GM23338 (cell line): Measurements from ENCODE around the gene STK33. TPM values are rescaled to one million over a fixed set of nuclear protein-coding genes. Genes with fewer than 3 reads are reported as not detected.

Source experiments
- ATAC-seq: fragments of 200-7000 bp; cut with Tn5 transposase; 3 replicates; pipeline ENCODE4 v1.9.1; 2020
- DNase-seq: peaks from one replicate; pipeline ENCODE4 v3.0.0-alpha.2; 2015; ENCODE audit warnings: low spot score
- H2AFZ ChIP-seq: fragments of 200-600 bp; sonication (generic); 2 replicates; pipeline ENCODE4 v1.8.0; 2016; ENCODE audit warnings: antibody characterized with exemption, mild to moderate bottlenecking, moderate library complexity
- H3F3A ChIP-seq: fragments of 200-600 bp; sonication (generic); replicated peaks from 2 replicates; pipeline ENCODE4 v1.8.0; 2017; ENCODE audit warnings: antibody characterized with exemption, mixed run types, low read depth
- H3K27ac ChIP-seq: fragments of 200-600 bp; sonication (generic); 2 replicates; pipeline ENCODE4 v1.6.1; 2016; ENCODE audit warnings: low read depth
- H3K27me3 ChIP-seq: fragments of 200-600 bp; sonication (generic); 2 replicates; pipeline ENCODE4 v1.8.0; 2016; ENCODE audit warnings: mild to moderate bottlenecking, mixed run types, moderate library complexity; ENCODE audit not compliant: insufficient read depth
- H3K36me3 ChIP-seq: fragments of 200-600 bp; sonication (generic); 2 replicates; pipeline ENCODE4 v1.8.0; 2016; ENCODE audit warnings: mild to moderate bottlenecking; ENCODE audit not compliant: insufficient read depth
- H3K4me1 ChIP-seq: fragments of 200-600 bp; sonication (generic); 2 replicates; pipeline ENCODE4 v1.8.0; 2016; ENCODE audit warnings: mild to moderate bottlenecking, moderate library complexity; ENCODE audit not compliant: insufficient read depth
- H3K4me2 ChIP-seq: fragments of 200-600 bp; sonication (generic); 2 replicates; pipeline ENCODE4 v1.7.1; 2017; ENCODE audit warnings: mixed run types
- H3K4me3 ChIP-seq: fragments of 200-600 bp; sonication (generic); 2 replicates; pipeline ENCODE4 v1.6.1; 2016; ENCODE audit warnings: mixed run types
- H3K79me2 ChIP-seq: fragments of 200-600 bp; sonication (generic); replicated peaks from 2 replicates; pipeline ENCODE4 v1.8.0; 2017; ENCODE audit warnings: mild to moderate bottlenecking; ENCODE audit not compliant: insufficient read depth
- H3K9me2 ChIP-seq: fragments of 200-600 bp; sonication (generic); 2 replicates; pipeline ENCODE4 v1.8.0; 2017; ENCODE audit not compliant: insufficient read depth
- H4K20me1 ChIP-seq: fragments of 200-600 bp; sonication (generic); replicated peaks from 2 replicates; pipeline ENCODE4 v1.8.0; 2017; ENCODE audit warnings: mild to moderate bottlenecking; ENCODE audit not compliant: insufficient read depth
- H3K27ac Mint-ChIP-seq: 2 replicates; pipeline ENCODE4 v1.8.0; 2020; ENCODE audit warnings: inconsistent platforms, mild to moderate bottlenecking, moderate library complexity, mixed read lengths
- H3K27me3 Mint-ChIP-seq: 3 replicates; pipeline ENCODE4 v1.8.0; 2022; ENCODE audit warnings: low read depth, mild to moderate bottlenecking, moderate library complexity, mixed read lengths, inconsistent platforms; ENCODE audit not compliant: insufficient read depth, poor library complexity
- H3K36me3 Mint-ChIP-seq: 3 replicates; pipeline ENCODE4 v1.8.0; 2021; ENCODE audit warnings: low read depth, mild to moderate bottlenecking, inconsistent platforms, moderate library complexity, mixed read lengths
- H3K4me1 Mint-ChIP-seq: 3 replicates; pipeline ENCODE4 v1.8.0; 2020; ENCODE audit warnings: mild to moderate bottlenecking, inconsistent platforms, mixed read lengths
- H3K4me3 Mint-ChIP-seq: 3 replicates; pipeline ENCODE4 v1.8.0; 2021; ENCODE audit warnings: moderate library complexity, mild to moderate bottlenecking, inconsistent platforms, mixed read lengths
- H3K9me3 Mint-ChIP-seq: 3 replicates; pipeline ENCODE4 v1.8.0; 2020; ENCODE audit warnings: moderate library complexity, mild to moderate bottlenecking, inconsistent platforms, mixed read lengths
- CREB1 ChIP-seq: fragments of 250-450 bp; sonication (Bioruptor Pico); IDR thresholded peaks from 2 replicates; pipeline ENCODE4 v1.5.0; 2020; ENCODE audit warnings: low read depth, mild to moderate bottlenecking, moderate library complexity
- EZH2 ChIP-seq: fragments of 200-600 bp; sonication (generic); IDR thresholded peaks from one replicate; pipeline ENCODE4 v1.8.0; 2017; ENCODE audit warnings: antibody characterized with exemption, mild to moderate bottlenecking, low read depth; ENCODE audit not compliant: unreplicated experiment
- EZH2phosphoT487 ChIP-seq: fragments of 200-600 bp; sonication (generic); IDR thresholded peaks from one replicate; pipeline ENCODE4 v1.8.1; 2018; ENCODE audit warnings: antibody characterized with exemption; ENCODE audit not compliant: unreplicated experiment
- JUNB ChIP-seq: IDR thresholded peaks from one replicate; pipeline ENCODE4 v1.6.1; 2016; ENCODE audit warnings: antibody characterized with exemption; ENCODE audit not compliant: unreplicated experiment
- NANOG ChIP-seq: IDR thresholded peaks from 2 replicates; pipeline ENCODE4 v1.6.1; 2016; ENCODE audit warnings: antibody characterized with exemption, borderline replicate concordance
- POLR2AphosphoS5 ChIP-seq: IDR thresholded peaks from 2 replicates; pipeline ENCODE4 v1.6.1; 2016; ENCODE audit warnings: antibody characterized with exemption, low read depth
- STAT1 ChIP-seq: IDR thresholded peaks from one replicate; pipeline ENCODE4 v1.6.1; 2016; ENCODE audit warnings: antibody characterized with exemption; ENCODE audit not compliant: unreplicated experiment
- ZNF114 ChIP-seq: fragments of 250-450 bp; sonication (Bioruptor Pico); IDR thresholded peaks from 2 replicates; pipeline ENCODE4 v1.5.0; 2020; ENCODE audit warnings: mild to moderate bottlenecking, moderate library complexity
- ZNF331 ChIP-seq: fragments of 250-450 bp; sonication (Bioruptor Pico); IDR thresholded peaks from 2 replicates; pipeline ENCODE4 v1.5.0; 2020; ENCODE audit warnings: low read depth, mild to moderate bottlenecking, moderate library complexity
- polyA plus RNA-seq: library from polyadenylated mRNA; unstranded; fragments of >200 nt; fragmentation: Nextera tagmentation; extraction: Ambion mirVana; gene quantifications from 2 replicates; pipeline ENCODE4 v1.2.1, GENCODE V29; 2016
- total RNA-seq: library from RNA; depleted of rRNA; stranded (reverse); fragments of >200 nt; shearing (Covaris generic); gene quantifications from 2 replicates; pipeline ENCODE4 v1.2.3, GENCODE V29; 2014
- TF ChIP-seq, protein P1 (sequence below): IDR thresholded peaks from one replicate; pipeline ENCODE4 v1.6.1; 2018; ENCODE audit warnings: antibody characterized with exemption; ENCODE audit not compliant: unreplicated experiment
- TF ChIP-seq, protein P2 (sequence below), 2 experiments: fragments of 200-600 bp in 1 of 2; sonication (generic) in 1 of 2; conservative IDR thresholded peaks; 2 replicates each; pipeline versions ENCODE4 v1.5.1 to v1.6.1; 2016 to 2017; ENCODE audit warnings: antibody characterized with exemption in 2 of 2, low read depth in 2 of 2, mild to moderate bottlenecking in 2 of 2, moderate library complexity in 1 of 2
- TF ChIP-seq, protein P3 (sequence below): fragments of 250-450 bp; sonication (Bioruptor Pico); IDR thresholded peaks from 2 replicates; pipeline ENCODE4 v1.5.0; 2020; ENCODE audit warnings: mild to moderate bottlenecking, moderate library complexity
- TF ChIP-seq, protein P4 (sequence below): IDR thresholded peaks from 2 replicates; pipeline ENCODE4 v1.6.1; 2016; ENCODE audit warnings: antibody characterized with exemption

STK33 gene
- total and polyA plus RNA-seq, 2 experiments from 2014 or later: 17.2 to 18.2 TPM

DNA sequence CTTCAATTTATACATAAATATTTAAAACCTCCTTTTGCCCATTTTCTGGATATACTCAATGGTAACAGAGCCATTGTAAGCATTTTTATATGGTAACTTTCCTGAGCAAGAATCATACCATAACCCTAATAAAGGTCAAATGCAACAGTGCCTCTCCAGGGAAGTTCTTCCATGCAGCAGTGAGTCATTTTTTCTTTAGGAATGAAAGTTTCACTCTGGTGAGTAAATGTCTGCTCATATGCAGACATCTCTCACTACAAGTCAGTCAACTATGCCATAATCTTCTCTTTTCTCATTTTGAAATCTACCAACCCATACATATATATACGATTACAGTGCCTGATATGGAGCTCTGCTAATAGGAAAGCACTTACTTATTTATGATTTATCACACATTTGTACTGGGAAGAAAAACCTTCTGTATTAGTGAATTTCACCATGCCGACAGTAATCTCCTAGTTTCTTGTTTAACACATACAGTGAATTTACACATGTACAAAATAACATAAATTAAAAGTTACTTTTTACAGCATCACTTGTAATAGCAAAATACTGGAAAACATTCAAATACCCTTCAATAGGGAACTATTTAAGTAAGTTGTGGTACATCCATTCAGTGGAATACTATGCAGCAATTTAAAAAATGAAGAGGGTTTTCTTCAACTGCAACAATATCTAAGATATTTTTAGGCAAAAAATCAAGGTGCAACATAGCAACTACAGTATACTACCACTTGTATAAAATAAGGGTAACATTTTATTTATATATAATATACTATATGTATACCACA lies 16.0 kb downstream of the STK33 start:
- ATAC-seq (no peak), DNase-seq (no peak)
- Mint-ChIP-seq H3K27ac (no peak overlapping the region), H3K36me3 (peaks cover 12% of the 10 kb centered on the region; the same call in 2 of the 3 replicates), H3K4me3 (no peak overlapping the region), H3K9me3 (peaks cover 17% of the 10 kb centered on the region; the same call in 2 of the 3 replicates), H3K27me3 (no peaks in the 10 kb centered on the region), H3K4me1 (no peaks in the 10 kb centered on the region)
- no peaks in the 10 kb centered on the region for H3K36me3 ChIP-seq
- H3K4me1 ChIP-seq: no peaks in the 10 kb centered on the region
- no peak overlapping the region for H2AFZ ChIP-seq
- H3K27me3 ChIP-seq: no peaks in the 10 kb centered on the region
- 0 out of 2 replicates have a peak, but pooled peaks cover 3% of the 10 kb centered on the region for H3K79me2 ChIP-seq
- H3K4me3 ChIP-seq: no peak overlapping the region
- H3K27ac ChIP-seq: no peak overlapping the region
- TF ChIP-seq JUNB: no peak
- TF ChIP-seq, protein P1, sequence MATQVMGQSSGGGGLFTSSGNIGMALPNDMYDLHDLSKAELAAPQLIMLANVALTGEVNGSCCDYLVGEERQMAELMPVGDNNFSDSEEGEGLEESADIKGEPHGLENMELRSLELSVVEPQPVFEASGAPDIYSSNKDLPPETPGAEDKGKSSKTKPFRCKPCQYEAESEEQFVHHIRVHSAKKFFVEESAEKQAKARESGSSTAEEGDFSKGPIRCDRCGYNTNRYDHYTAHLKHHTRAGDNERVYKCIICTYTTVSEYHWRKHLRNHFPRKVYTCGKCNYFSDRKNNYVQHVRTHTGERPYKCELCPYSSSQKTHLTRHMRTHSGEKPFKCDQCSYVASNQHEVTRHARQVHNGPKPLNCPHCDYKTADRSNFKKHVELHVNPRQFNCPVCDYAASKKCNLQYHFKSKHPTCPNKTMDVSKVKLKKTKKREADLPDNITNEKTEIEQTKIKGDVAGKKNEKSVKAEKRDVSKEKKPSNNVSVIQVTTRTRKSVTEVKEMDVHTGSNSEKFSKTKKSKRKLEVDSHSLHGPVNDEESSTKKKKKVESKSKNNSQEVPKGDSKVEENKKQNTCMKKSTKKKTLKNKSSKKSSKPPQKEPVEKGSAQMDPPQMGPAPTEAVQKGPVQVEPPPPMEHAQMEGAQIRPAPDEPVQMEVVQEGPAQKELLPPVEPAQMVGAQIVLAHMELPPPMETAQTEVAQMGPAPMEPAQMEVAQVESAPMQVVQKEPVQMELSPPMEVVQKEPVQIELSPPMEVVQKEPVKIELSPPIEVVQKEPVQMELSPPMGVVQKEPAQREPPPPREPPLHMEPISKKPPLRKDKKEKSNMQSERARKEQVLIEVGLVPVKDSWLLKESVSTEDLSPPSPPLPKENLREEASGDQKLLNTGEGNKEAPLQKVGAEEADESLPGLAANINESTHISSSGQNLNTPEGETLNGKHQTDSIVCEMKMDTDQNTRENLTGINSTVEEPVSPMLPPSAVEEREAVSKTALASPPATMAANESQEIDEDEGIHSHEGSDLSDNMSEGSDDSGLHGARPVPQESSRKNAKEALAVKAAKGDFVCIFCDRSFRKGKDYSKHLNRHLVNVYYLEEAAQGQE: no peak
- no peak for TF ChIP-seq STAT1
- TF ChIP-seq, protein P2, sequence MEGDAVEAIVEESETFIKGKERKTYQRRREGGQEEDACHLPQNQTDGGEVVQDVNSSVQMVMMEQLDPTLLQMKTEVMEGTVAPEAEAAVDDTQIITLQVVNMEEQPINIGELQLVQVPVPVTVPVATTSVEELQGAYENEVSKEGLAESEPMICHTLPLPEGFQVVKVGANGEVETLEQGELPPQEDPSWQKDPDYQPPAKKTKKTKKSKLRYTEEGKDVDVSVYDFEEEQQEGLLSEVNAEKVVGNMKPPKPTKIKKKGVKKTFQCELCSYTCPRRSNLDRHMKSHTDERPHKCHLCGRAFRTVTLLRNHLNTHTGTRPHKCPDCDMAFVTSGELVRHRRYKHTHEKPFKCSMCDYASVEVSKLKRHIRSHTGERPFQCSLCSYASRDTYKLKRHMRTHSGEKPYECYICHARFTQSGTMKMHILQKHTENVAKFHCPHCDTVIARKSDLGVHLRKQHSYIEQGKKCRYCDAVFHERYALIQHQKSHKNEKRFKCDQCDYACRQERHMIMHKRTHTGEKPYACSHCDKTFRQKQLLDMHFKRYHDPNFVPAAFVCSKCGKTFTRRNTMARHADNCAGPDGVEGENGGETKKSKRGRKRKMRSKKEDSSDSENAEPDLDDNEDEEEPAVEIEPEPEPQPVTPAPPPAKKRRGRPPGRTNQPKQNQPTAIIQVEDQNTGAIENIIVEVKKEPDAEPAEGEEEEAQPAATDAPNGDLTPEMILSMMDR (conservative IDR thresholded peaks at IDR 0.05; ENCODE audit: low read depth in 2 of 2): no peak
- no peak for TF ChIP-seq EZH2phosphoT487
- TF ChIP-seq NANOG: no peak
- no peak for TF ChIP-seq ZNF331
- no peak for TF ChIP-seq CREB1 (CRISPR knock-in tag)
- TF ChIP-seq POLR2AphosphoS5: no peak
- TF ChIP-seq, protein P3, sequence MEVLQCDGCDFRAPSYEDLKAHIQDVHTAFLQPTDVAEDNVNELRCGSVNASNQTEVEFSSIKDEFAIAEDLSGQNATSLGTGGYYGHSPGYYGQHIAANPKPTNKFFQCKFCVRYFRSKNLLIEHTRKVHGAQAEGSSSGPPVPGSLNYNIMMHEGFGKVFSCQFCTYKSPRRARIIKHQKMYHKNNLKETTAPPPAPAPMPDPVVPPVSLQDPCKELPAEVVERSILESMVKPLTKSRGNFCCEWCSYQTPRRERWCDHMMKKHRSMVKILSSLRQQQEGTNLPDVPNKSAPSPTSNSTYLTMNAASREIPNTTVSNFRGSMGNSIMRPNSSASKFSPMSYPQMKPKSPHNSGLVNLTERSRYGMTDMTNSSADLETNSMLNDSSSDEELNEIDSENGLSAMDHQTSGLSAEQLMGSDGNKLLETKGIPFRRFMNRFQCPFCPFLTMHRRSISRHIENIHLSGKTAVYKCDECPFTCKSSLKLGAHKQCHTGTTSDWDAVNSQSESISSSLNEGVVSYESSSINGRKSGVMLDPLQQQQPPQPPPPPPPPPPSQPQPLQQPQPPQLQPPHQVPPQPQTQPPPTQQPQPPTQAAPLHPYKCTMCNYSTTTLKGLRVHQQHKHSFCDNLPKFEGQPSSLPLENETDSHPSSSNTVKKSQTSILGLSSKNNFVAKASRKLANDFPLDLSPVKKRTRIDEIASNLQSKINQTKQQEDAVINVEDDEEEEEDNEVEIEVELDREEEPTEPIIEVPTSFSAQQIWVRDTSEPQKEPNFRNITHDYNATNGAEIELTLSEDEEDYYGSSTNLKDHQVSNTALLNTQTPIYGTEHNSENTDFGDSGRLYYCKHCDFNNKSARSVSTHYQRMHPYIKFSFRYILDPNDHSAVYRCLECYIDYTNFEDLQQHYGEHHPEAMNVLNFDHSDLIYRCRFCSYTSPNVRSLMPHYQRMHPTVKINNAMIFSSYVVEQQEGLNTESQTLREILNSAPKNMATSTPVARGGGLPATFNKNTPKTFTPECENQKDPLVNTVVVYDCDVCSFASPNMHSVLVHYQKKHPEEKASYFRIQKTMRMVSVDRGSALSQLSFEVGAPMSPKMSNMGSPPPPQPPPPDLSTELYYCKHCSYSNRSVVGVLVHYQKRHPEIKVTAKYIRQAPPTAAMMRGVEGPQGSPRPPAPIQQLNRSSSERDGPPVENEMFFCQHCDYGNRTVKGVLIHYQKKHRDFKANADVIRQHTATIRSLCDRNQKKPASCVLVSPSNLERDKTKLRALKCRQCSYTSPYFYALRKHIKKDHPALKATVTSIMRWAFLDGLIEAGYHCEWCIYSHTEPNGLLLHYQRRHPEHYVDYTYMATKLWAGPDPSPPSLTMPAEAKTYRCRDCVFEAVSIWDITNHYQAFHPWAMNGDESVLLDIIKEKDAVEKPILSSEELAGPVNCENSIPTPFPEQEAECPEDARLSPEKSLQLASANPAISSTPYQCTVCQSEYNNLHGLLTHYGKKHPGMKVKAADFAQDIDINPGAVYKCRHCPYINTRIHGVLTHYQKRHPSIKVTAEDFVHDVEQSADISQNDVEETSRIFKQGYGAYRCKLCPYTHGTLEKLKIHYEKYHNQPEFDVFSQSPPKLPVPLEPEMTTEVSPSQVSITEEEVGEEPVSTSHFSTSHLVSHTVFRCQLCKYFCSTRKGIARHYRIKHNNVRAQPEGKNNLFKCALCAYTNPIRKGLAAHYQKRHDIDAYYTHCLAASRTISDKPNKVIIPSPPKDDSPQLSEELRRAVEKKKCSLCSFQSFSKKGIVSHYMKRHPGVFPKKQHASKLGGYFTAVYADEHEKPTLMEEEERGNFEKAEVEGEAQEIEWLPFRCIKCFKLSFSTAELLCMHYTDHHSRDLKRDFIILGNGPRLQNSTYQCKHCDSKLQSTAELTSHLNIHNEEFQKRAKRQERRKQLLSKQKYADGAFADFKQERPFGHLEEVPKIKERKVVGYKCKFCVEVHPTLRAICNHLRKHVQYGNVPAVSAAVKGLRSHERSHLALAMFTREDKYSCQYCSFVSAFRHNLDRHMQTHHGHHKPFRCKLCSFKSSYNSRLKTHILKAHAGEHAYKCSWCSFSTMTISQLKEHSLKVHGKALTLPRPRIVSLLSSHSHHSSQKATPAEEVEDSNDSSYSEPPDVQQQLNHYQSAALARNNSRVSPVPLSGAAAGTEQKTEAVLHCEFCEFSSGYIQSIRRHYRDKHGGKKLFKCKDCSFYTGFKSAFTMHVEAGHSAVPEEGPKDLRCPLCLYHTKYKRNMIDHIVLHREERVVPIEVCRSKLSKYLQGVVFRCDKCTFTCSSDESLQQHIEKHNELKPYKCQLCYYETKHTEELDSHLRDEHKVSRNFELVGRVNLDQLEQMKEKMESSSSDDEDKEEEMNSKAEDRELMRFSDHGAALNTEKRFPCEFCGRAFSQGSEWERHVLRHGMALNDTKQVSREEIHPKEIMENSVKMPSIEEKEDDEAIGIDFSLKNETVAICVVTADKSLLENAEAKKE (CRISPR knock-in tag): no peak
- TF ChIP-seq, protein P4, sequence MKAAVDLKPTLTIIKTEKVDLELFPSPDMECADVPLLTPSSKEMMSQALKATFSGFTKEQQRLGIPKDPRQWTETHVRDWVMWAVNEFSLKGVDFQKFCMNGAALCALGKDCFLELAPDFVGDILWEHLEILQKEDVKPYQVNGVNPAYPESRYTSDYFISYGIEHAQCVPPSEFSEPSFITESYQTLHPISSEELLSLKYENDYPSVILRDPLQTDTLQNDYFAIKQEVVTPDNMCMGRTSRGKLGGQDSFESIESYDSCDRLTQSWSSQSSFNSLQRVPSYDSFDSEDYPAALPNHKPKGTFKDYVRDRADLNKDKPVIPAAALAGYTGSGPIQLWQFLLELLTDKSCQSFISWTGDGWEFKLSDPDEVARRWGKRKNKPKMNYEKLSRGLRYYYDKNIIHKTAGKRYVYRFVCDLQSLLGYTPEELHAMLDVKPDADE: no peak
- no peak for TF ChIP-seq EZH2
- no peak for TF ChIP-seq ZNF114 (CRISPR knock-in tag)
- no peak overlapping the region for H3K4me2 ChIP-seq
- H3F3A ChIP-seq: no peaks in the 10 kb centered on the region
- no peaks in the 10 kb centered on the region for H4K20me1 ChIP-seq
- H3K9me2 ChIP-seq: 0 out of 2 replicates have a peak, but pooled peaks cover 4% of the 10 kb centered on the region
